ENCODE results near the gene ARHGAP44.

- TF ChIP-seq POLR2AphosphoS5 (IDR thresholded peaks at IDR 0.05; ENCODE audit: low read depth, low read length) (no peak), TAF1 (IDR thresholded peaks at IDR 0.05; ENCODE audit: low read depth, low read length) (no peak), POLR2A (IDR thresholded peaks at IDR 0.05; ENCODE audit: low read depth, low read length) (no peak)
These were observed 132.8 kb downstream of the ARHGAP44 start for GRCh38 chr17:12922120-12922519.

All from GM12891 (cell line).